ENCODE data around the gene COL16A1.

- TF ChIP-seq EZH2 (optimal IDR thresholded peaks at IDR 0.05; ENCODE audit: low read depth, low read length): no peak
- TF ChIP-seq, protein P1, sequence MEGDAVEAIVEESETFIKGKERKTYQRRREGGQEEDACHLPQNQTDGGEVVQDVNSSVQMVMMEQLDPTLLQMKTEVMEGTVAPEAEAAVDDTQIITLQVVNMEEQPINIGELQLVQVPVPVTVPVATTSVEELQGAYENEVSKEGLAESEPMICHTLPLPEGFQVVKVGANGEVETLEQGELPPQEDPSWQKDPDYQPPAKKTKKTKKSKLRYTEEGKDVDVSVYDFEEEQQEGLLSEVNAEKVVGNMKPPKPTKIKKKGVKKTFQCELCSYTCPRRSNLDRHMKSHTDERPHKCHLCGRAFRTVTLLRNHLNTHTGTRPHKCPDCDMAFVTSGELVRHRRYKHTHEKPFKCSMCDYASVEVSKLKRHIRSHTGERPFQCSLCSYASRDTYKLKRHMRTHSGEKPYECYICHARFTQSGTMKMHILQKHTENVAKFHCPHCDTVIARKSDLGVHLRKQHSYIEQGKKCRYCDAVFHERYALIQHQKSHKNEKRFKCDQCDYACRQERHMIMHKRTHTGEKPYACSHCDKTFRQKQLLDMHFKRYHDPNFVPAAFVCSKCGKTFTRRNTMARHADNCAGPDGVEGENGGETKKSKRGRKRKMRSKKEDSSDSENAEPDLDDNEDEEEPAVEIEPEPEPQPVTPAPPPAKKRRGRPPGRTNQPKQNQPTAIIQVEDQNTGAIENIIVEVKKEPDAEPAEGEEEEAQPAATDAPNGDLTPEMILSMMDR (IDR thresholded peaks at IDR 0.05; ENCODE audit: low read length): no peak
Measured at GRCh38 chr1:31732343-31732742, 28.5 kb upstream of the COL16A1 start.

Measured in MM.1S (cell line).